HepG2 (cell line): ENCODE measurements around the gene LRRC70. TPM values are rescaled to one million over a fixed set of nuclear protein-coding genes. Genes with fewer than 3 reads are reported as not detected.

Experiments
- ATAC-seq: fragments of 200-7000 bp; cut with Tn5 transposase; 3 replicates; pipeline ENCODE4 v1.9.1; 2020; ENCODE audit warnings: mild to moderate bottlenecking, moderate library complexity
- BruUV-seq: library from RNA; stranded (reverse); fragments of 400-500 nt; replicated peaks from 2 replicates; lab custom pipeline; 2021; lab: Mats Ljungman, UMichigan
- CTCF ChIA-PET: fragments of 300-600 bp; formaldehyde crosslinking; extraction: SDS; loops from one replicate; lab custom pipeline; 2021; ENCODE audit warnings: low total read pairs, inconsistent platforms, low intra/inter-chr PET ratio; lab: Yijun Ruan, JAX
- POLR2A ChIA-PET: fragments of 350-600 bp; sonication (Branson Sonifier 250); formaldehyde crosslinking; loops from one replicate; lab custom pipeline; 2020; ENCODE audit warnings: antibody characterized with exemption, inconsistent platforms; lab: Yijun Ruan, JAX
- DNase-seq: peaks from one replicate; pipeline ENCODE4 v3.0.0-alpha.2; 2015; ENCODE audit warnings: low spot score
- FAIRE-seq: peaks from 3 replicates; lab custom pipeline; 2011; peaks lifted over from hg19 to GRCh38; lab: Jason Lieb, UNC
- H2AFZ ChIP-seq: one replicate; pipeline ENCODE4 v1.6.1; 2011; ENCODE audit warnings: low read length, inconsistent platforms
- H3K27ac ChIP-seq: fragments of 300-600 bp; 3 replicates; pipeline ENCODE4 v1.8.0; 2011; ENCODE audit warnings: mixed run types, mild to moderate bottlenecking, mixed read lengths, low read length, inconsistent platforms; ENCODE audit not compliant: insufficient read depth; ENCODE audit errors: extremely low read length
- H3K27me3 ChIP-seq, 2 experiments: fragments of 200-600 bp in 1 of 2; 2 replicates in 1 of 2; 3 replicates in 1 of 2; pipeline versions ENCODE4 v1.6.0 to v1.8.0; 2011; ENCODE audit warnings: low read length in 2 of 2, mild to moderate bottlenecking in 2 of 2, moderate library complexity in 2 of 2, inconsistent platforms in 1 of 2; ENCODE audit not compliant: insufficient read depth in 2 of 2, control insufficient read depth in 1 of 2
- H3K36me3 ChIP-seq, 2 experiments: fragments of 200-600 bp in 1 of 2; replicated peaks in 1 of 2; 2 replicates in 1 of 2; 3 replicates in 1 of 2; pipeline versions ENCODE4 v1.5.1 to v1.8.0; 2011; ENCODE audit warnings: low read length in 2 of 2, inconsistent platforms in 1 of 2; ENCODE audit not compliant: insufficient read depth in 2 of 2, control insufficient read depth in 1 of 2
- H3K4me1 ChIP-seq: 2 replicates; pipeline ENCODE4 v1.5.1; 2012; ENCODE audit warnings: low read length, inconsistent platforms; ENCODE audit not compliant: insufficient read depth
- H3K4me2 ChIP-seq: 2 replicates; pipeline ENCODE4 v1.6.0; 2011; ENCODE audit warnings: low read depth, low read length, inconsistent platforms
- H3K4me3 ChIP-seq, 3 experiments: fragments of 200-600 bp in 1 of 3; sonication (generic), shearing (Covaris generic) in 1 of 3; replicated peaks in 1 of 3; 2 replicates each; pipeline ENCODE4 v1.5.1; 2011 to 2016; ENCODE audit warnings: low read length in 3 of 3, inconsistent platforms in 2 of 3, low read depth in 2 of 3, mild to moderate bottlenecking in 2 of 3, control low read depth in 1 of 3, mixed read lengths in 1 of 3; ENCODE audit not compliant: insufficient read depth in 1 of 3
- H3K79me2 ChIP-seq: one replicate; pipeline ENCODE4 v1.6.1; 2011; ENCODE audit warnings: low read length, inconsistent platforms; ENCODE audit not compliant: insufficient read depth
- H3K9ac ChIP-seq: 2 replicates; pipeline ENCODE4 v1.6.0; 2011; ENCODE audit warnings: mild to moderate bottlenecking, low read depth, low read length, inconsistent platforms; ENCODE audit not compliant: insufficient read depth
- H3K9me3 ChIP-seq: 2 replicates; pipeline ENCODE4 v1.5.1; 2012; ENCODE audit warnings: mild to moderate bottlenecking, low read length
- H4K20me1 ChIP-seq: 2 replicates; pipeline ENCODE4 v1.6.0; 2011; ENCODE audit warnings: inconsistent platforms, mild to moderate bottlenecking, low read length, moderate library complexity; ENCODE audit not compliant: insufficient read depth
- CEBPG ChIP-seq: IDR thresholded peaks from 2 replicates; pipeline ENCODE4 v1.6.1; 2016
- EP300 ChIP-seq, 3 experiments: sonication (generic) in 1 of 3; formaldehyde crosslinking in 1 of 3; IDR thresholded peaks; 2 replicates each; pipeline versions ENCODE4 v1.5.1 to v1.6.1; 2011 to 2020; ENCODE audit warnings: low read depth in 2 of 3, low read length in 2 of 3, borderline replicate concordance in 1 of 3, improper control_type of control experiment in 1 of 3, mild to moderate bottlenecking in 1 of 3, missing genetic modification reagents in 1 of 3, moderate library complexity in 1 of 3
- ETV5 ChIP-seq: IDR thresholded peaks from 2 replicates; pipeline ENCODE4 v1.6.1; 2018; ENCODE audit warnings: missing biosample characterization, missing genetic modification reagents, inconsistent platforms, borderline replicate concordance
- FOSL2 ChIP-seq: sonication (generic); formaldehyde crosslinking; IDR thresholded peaks from 2 replicates; pipeline ENCODE4 v1.4.0; 2020; ENCODE audit warnings: missing genetic modification reagents
- HNRNPK ChIP-seq: fragments of 200-400 bp; formaldehyde crosslinking; IDR thresholded peaks from 2 replicates; pipeline ENCODE4 v1.6.1; 2018; ENCODE audit warnings: low read length, low read depth, moderate library complexity, mild to moderate bottlenecking; ENCODE audit not compliant: poor library complexity, severe bottlenecking
- KDM4B ChIP-seq: sonication (generic); formaldehyde crosslinking; IDR thresholded peaks from 2 replicates; pipeline ENCODE4 v1.4.0; 2020; ENCODE audit warnings: missing genetic modification reagents
- NR2F2 ChIP-seq: IDR thresholded peaks from 2 replicates; pipeline ENCODE4 v1.6.1; 2012; ENCODE audit warnings: low read depth, inconsistent platforms, borderline replicate concordance
- SOX6 ChIP-seq, 2 experiments: fragments of 450-650 bp in 1 of 2; sonication (generic) in 1 of 2; formaldehyde crosslinking in 1 of 2; IDR thresholded peaks; 2 replicates each; pipeline versions ENCODE4 v1.4.0 to v1.6.1; 2017 to 2020; ENCODE audit warnings: antibody characterized with exemption in 1 of 2, mild to moderate bottlenecking in 1 of 2, missing genetic modification reagents in 1 of 2
- ZFP36L1 ChIP-seq: sonication (generic); formaldehyde crosslinking; IDR thresholded peaks from 2 replicates; pipeline ENCODE4 v1.8.0; 2022; ENCODE audit warnings: mild to moderate bottlenecking, missing genetic modification reagents, moderate library complexity
- ZFY ChIP-seq: sonication (generic); formaldehyde crosslinking; IDR thresholded peaks from 2 replicates; pipeline ENCODE4 v1.4.0; 2020; ENCODE audit warnings: missing genetic modification reagents
- ZNF143 ChIP-seq: sonication (generic); formaldehyde crosslinking; IDR thresholded peaks from 2 replicates; pipeline ENCODE4 v1.4.0; 2020; ENCODE audit warnings: missing genetic modification reagents
- ZNF580 ChIP-seq: IDR thresholded peaks from 2 replicates; pipeline ENCODE4 v1.6.1; 2016; ENCODE audit warnings: low read depth, borderline replicate concordance
- ZNF703 ChIP-seq: sonication (generic); formaldehyde crosslinking; IDR thresholded peaks from 2 replicates; pipeline ENCODE4 v1.5.1; 2020; ENCODE audit warnings: missing genetic modification reagents, mild to moderate bottlenecking, moderate library complexity, borderline replicate concordance
- ZNF75D ChIP-seq: sonication (generic); formaldehyde crosslinking; IDR thresholded peaks from 2 replicates; pipeline ENCODE4 v1.8.1; 2023; ENCODE audit warnings: missing genetic modification reagents, mild to moderate bottlenecking, borderline replicate concordance
- ZSCAN22 ChIP-seq: sonication (generic); formaldehyde crosslinking; IDR thresholded peaks from 2 replicates; pipeline ENCODE4 v1.4.0; 2020; ENCODE audit warnings: mild to moderate bottlenecking, missing genetic modification reagents
- WGBS: methylation state at CpG from one replicate; pipeline ENCODE4 v1.1.6; 2017; ENCODE audit warnings: low lambda C conversion rate; 5-methylcytosine and 5-hydroxymethylcytosine counted together
- in situ Hi-C: cut with HindIII; loops from 2 replicates; pipeline ENCODE4 v1.10.0; 2017; ENCODE audit warnings: low pct_unique_long_range_greater_than_20kb; ENCODE audit not compliant: extremely low pct_ligation_motif_present
- intact Hi-C: fragments of 100-400 bp; cut with micrococcal nuclease; formaldehyde crosslinking; loops from one replicate; pipeline ENCODE4 v1.10.0; 2022; ENCODE audit not compliant: unreplicated experiment
- polyA plus RNA-seq, 8 experiments: library from polyadenylated mRNA; depleted of rRNA in 3 of 8; stranded (reverse) in 7 of 8; unstranded in 1 of 8; fragments of >200 nt; fragmentation: Illumina TruSeq in 4 of 8; extraction: Trizol in 4 of 8; gene quantifications; 2 replicates each; pipeline versions ENCODE4 v1.2.1 to v1.2.3, GENCODE V29; 2011 to 2016; ENCODE audit warnings: low read depth in 4 of 8, missing spikeins in 1 of 8, mixed read lengths in 1 of 8; ENCODE audit not compliant: insufficient read depth in 1 of 8
- total RNA-seq, 5 experiments: library from RNA; depleted of rRNA; stranded (reverse); fragments of >200 nt; fragmentation: Illumina TruSeq; extraction: Trizol; gene quantifications; 2 replicates each; pipeline ENCODE4 v1.2.3, GENCODE V29; 2016; ENCODE audit warnings: low read depth in 1 of 5
- TF ChIP-seq, protein P1 (sequence below), 2 experiments: IDR thresholded peaks; 2 replicates each; pipeline ENCODE4 v1.6.1; 2011 to 2012; ENCODE audit warnings: low read length in 2 of 2, borderline replicate concordance in 1 of 2, low read depth in 1 of 2, mild to moderate bottlenecking in 1 of 2, moderate library complexity in 1 of 2
- TF ChIP-seq, protein P2 (sequence below): sonication (generic); formaldehyde crosslinking; IDR thresholded peaks from 2 replicates; pipeline ENCODE4 v1.5.0; 2020; ENCODE audit warnings: mild to moderate bottlenecking, missing genetic modification reagents

Gene LRRC70
- total and polyA plus RNA-seq, 2 of the 13 experiments (the other 11 are each of a cell fraction or from before 2014, with no cell fraction given), result 0.05 to 0.71 TPM

GRCh38 chr5:62587737-62588136, 9.1 kb downstream of the LRRC70 start (continued):
- TF ChIP-seq ZNF143 (CRISPR knock-in tag) (no peak), ZNF75D (CRISPR knock-in tag) (no peak), ZNF703 (CRISPR knock-in tag) (no peak), ZSCAN22 (peak; percentile 92)
- TF ChIP-seq, protein P1, sequence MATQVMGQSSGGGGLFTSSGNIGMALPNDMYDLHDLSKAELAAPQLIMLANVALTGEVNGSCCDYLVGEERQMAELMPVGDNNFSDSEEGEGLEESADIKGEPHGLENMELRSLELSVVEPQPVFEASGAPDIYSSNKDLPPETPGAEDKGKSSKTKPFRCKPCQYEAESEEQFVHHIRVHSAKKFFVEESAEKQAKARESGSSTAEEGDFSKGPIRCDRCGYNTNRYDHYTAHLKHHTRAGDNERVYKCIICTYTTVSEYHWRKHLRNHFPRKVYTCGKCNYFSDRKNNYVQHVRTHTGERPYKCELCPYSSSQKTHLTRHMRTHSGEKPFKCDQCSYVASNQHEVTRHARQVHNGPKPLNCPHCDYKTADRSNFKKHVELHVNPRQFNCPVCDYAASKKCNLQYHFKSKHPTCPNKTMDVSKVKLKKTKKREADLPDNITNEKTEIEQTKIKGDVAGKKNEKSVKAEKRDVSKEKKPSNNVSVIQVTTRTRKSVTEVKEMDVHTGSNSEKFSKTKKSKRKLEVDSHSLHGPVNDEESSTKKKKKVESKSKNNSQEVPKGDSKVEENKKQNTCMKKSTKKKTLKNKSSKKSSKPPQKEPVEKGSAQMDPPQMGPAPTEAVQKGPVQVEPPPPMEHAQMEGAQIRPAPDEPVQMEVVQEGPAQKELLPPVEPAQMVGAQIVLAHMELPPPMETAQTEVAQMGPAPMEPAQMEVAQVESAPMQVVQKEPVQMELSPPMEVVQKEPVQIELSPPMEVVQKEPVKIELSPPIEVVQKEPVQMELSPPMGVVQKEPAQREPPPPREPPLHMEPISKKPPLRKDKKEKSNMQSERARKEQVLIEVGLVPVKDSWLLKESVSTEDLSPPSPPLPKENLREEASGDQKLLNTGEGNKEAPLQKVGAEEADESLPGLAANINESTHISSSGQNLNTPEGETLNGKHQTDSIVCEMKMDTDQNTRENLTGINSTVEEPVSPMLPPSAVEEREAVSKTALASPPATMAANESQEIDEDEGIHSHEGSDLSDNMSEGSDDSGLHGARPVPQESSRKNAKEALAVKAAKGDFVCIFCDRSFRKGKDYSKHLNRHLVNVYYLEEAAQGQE (IDR thresholded peaks at IDR 0.05; ENCODE audit: borderline replicate concordance in 1 of 2, low read depth in 1 of 2, low read length in 2 of 2), result no peak

DNA sequence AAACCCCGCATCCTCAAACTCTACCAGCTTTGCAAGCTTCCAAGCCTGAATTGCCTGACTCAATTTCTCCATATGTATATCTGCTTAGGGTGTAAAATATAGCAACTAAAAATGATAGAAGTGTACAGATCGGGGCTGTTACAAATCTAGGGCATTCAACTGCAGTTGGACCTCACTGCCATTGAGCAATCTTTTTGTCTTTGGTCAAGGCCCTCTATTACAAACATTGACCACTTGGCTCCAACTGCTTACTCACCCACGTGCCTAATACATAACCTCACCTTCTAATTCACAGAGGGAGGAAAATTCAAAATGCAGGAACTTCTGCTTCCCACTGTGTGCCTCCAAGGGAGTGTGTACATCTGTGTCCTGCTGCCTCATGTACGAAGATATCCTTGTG, 10.0 kb downstream of the LRRC70 start:
- ATAC-seq, result peak; percentile 92
- CTCF ChIA-PET, result no interaction called here
- TF ChIP-seq SOX6 (IDR thresholded peaks at IDR 0.05) (no peak), SOX6 (CRISPR knock-in tag; IDR thresholded peaks at IDR 0.05) (peak; percentile 66; the same call in 1 of the 2 replicates), ZFP36L1 (peak; percentile 26; the same call in 1 of the 2 replicates), HNRNPK (no peak), KDM4B (CRISPR knock-in tag) (no peak), CEBPG (CRISPR knock-in tag) (peak; percentile 87), ZNF580 (CRISPR knock-in tag) (no peak), FOSL2 (CRISPR knock-in tag) (peak; percentile 52), ZFY (CRISPR knock-in tag) (0 out of 2 replicates have a peak, but pooled peaks have one; percentile 36), NR2F2 (no peak), ETV5 (CRISPR knock-in tag) (no peak), EP300 (IDR thresholded peaks at IDR 0.05; ENCODE audit: low read depth in 2 of 2, low read length in 2 of 2) (peak in 1 of 2 experiments; percentile 18; a peak in 1 of 4 replicates), EP300 (CRISPR knock-in tag; IDR thresholded peaks at IDR 0.05; ENCODE audit: borderline replicate concordance) (no peak)
- TF ChIP-seq, protein P2, sequence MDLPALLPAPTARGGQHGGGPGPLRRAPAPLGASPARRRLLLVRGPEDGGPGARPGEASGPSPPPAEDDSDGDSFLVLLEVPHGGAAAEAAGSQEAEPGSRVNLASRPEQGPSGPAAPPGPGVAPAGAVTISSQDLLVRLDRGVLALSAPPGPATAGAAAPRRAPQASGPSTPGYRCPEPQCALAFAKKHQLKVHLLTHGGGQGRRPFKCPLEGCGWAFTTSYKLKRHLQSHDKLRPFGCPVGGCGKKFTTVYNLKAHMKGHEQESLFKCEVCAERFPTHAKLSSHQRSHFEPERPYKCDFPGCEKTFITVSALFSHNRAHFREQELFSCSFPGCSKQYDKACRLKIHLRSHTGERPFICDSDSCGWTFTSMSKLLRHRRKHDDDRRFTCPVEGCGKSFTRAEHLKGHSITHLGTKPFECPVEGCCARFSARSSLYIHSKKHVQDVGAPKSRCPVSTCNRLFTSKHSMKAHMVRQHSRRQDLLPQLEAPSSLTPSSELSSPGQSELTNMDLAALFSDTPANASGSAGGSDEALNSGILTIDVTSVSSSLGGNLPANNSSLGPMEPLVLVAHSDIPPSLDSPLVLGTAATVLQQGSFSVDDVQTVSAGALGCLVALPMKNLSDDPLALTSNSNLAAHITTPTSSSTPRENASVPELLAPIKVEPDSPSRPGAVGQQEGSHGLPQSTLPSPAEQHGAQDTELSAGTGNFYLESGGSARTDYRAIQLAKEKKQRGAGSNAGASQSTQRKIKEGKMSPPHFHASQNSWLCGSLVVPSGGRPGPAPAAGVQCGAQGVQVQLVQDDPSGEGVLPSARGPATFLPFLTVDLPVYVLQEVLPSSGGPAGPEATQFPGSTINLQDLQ (CRISPR knock-in tag), result no peak

More for the DNA sequence above, 10.0 kb downstream of the LRRC70 start:
- H2AFZ ChIP-seq, result no peak overlapping the region
- no TSS peak for BruUV-seq
- peaks cover 19% of the 10 kb centered on the region for H3K4me1 ChIP-seq
- FAIRE-seq (peak; percentile 76), DNase-seq (peak; percentile 58)
- no peaks in the 10 kb centered on the region for H3K27me3 ChIP-seq
- no peak overlapping the region for H3K4me2 ChIP-seq
- no peak overlapping the region for H3K4me3 ChIP-seq
- in situ Hi-C loops (no loop called here), intact Hi-C loops (no loop called here)
- no peaks in the 10 kb centered on the region for H3K79me2 ChIP-seq
- no peaks in the 10 kb centered on the region for H4K20me1 ChIP-seq
- no peak overlapping the region for H3K9ac ChIP-seq
- POLR2A ChIA-PET, result no interaction called here
- H3K36me3 ChIP-seq, result peaks cover 0 to 9% of the 10 kb centered on the region in 2 experiments; a peak in 3 of 5 replicates
- WGBS, result 55% methylated on average over 4 of the region's 4 CpGs
- H3K27ac ChIP-seq, result peak overlapping the region; percentile 30
- no peaks in the 10 kb centered on the region for H3K9me3 ChIP-seq
